ENCODE data around the gene PLA2G10.

PLA2G10 gene

DNA sequence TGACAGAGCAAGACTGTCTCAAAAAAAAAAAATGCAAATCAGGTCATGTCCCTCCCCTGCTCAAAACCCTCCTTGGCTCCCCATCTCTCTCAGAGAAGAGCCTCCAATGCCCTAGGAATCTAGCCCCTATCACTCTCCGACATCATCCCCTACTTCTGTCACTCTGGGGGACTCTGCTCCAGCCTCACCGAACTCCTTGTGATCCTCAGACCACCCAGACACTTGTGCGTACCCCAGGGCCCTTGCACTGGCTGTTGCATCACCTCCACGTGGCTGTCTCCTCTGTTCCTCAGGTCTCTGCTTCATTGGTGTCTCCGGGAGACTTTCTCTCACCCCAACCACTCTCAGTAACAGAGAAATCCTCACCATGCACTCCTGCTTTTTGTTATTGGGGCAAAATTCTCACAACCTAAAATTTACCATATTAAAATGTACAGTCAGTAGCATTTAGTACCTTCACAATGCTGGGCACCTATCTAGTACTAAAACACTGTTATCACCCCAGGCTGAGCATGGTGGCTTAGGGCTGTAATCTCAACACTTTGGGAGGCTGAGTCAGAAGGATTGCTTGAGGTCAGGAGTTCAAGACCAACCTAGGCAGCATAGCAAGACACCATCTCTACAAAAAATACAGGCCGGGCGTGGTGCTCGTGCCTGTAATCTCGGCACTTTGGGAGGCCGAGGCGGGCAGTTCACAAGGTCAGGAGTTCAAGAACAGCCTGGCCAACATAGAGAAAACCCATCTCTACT is 15.2 kb downstream of the PLA2G10 start:
- H3K4me3 ChIP-seq (replicated peaks; ENCODE audit: low read depth, low read length), result no peak overlapping the region
- DNase-seq (ENCODE audit: extremely low read depth, low read depth), result no peak
- TF ChIP-seq, protein P1, sequence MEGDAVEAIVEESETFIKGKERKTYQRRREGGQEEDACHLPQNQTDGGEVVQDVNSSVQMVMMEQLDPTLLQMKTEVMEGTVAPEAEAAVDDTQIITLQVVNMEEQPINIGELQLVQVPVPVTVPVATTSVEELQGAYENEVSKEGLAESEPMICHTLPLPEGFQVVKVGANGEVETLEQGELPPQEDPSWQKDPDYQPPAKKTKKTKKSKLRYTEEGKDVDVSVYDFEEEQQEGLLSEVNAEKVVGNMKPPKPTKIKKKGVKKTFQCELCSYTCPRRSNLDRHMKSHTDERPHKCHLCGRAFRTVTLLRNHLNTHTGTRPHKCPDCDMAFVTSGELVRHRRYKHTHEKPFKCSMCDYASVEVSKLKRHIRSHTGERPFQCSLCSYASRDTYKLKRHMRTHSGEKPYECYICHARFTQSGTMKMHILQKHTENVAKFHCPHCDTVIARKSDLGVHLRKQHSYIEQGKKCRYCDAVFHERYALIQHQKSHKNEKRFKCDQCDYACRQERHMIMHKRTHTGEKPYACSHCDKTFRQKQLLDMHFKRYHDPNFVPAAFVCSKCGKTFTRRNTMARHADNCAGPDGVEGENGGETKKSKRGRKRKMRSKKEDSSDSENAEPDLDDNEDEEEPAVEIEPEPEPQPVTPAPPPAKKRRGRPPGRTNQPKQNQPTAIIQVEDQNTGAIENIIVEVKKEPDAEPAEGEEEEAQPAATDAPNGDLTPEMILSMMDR (IDR thresholded peaks at IDR 0.05; ENCODE audit: low read depth, low read length, missing control alignments), result no peak

DNA sequence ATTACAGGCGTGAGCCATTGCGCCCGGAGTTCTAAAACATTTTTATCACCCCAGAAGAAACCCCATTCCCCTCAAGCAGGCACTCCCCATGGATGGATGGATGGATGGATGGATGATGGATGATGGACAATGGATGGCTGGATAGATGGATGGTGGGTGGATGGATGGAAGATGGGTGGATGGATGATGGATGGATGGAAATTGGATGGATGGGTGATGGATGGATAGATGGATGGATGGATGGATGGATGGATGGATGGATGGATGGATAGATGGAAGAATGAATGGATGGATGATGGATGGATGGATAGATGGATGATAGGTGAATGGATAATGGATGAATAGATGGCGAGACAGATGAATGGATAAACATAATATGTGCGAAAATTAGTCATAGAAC is 16.5 kb downstream of the PLA2G10 start:
- TF ChIP-seq, protein P1 (IDR thresholded peaks at IDR 0.05; ENCODE audit: low read depth, low read length, missing control alignments), result no peak
- no peak overlapping the region for H3K4me3 ChIP-seq (replicated peaks; ENCODE audit: low read depth, low read length)
- no peak for DNase-seq (ENCODE audit: extremely low read depth, low read depth)

DNA sequence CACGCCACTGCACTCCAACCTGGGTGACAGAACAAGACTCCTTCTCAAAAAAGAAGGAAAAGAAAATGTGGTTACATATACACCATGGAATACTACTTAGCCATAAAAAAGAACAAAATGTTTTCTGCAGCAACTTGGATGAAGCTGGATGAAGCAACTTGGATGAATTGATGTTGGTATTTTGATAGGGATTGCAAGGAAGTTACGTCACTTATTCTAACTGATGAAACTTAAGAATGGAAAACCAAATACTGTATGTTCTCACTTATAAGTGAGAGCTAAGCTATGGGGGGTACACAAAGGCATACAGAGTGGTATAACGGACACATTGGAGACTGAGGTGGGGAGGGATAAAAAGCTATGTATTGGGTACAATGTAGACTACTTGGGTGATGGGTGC is 17.5 kb downstream of the PLA2G10 start:
- DNase-seq (ENCODE audit: extremely low read depth, low read depth), result no peak
- TF ChIP-seq, protein P1 (IDR thresholded peaks at IDR 0.05; ENCODE audit: low read depth, low read length, missing control alignments), result no peak

DNA sequence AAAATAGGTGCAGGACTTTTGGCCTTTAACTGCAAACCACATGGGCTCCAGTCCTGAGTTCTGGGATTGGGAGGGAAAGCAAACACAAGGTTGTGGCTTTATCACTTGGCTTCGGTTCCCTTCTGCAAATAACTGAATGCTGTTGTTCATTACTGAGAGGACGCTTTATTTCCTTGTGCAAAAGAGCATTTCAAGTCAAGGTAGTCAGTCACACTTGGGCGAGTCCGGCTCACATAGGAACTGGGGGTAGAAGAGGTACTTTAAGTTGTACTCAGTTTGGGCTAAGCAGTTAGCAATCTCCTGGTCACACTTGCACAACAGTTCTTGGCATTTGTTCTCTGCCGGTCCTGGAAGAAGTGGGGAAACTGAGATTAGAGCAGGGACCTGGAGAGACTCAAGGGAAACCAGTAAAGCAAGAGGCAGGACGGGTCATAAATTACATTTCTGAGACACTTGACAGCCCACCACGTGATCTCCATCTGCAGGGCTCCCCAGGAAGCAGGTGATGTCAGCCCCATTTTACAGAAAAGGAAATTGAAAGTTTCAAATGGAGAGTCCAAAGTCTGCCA is 21.6 kb downstream of the PLA2G10 start:
- DNase-seq (ENCODE audit: extremely low read depth, low read depth), result no peak
- no peak overlapping the region for H3K4me3 ChIP-seq (replicated peaks; ENCODE audit: low read depth, low read length)
- TF ChIP-seq, protein P1 (IDR thresholded peaks at IDR 0.05; ENCODE audit: low read depth, low read length, missing control alignments), result no peak

More for the DNA sequence above, 17.5 kb downstream of the PLA2G10 start:
- no peak overlapping the region for H3K4me3 ChIP-seq (replicated peaks; ENCODE audit: low read depth, low read length)

DNA sequence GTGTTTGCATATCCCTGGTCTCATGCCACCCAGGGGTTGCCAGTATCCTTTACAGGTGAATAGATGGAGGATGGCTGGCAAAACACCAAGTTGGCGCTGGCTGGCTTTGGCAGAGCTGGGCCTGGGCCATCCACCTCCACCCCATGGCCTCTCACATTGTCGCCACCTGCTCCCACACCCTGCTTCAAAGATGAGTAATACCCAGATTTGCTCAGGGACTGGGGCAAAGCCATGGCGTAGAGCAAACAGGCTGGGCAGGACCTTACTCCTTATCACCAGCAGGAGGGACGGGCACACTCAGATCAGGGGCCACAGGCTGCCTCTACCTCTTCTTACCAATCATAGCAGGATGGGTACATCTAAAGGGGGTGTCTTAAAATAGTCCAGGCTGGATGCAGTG is 24.3 kb downstream of the PLA2G10 start:
- no peak for DNase-seq (ENCODE audit: extremely low read depth, low read depth)
- TF ChIP-seq, protein P1 (IDR thresholded peaks at IDR 0.05; ENCODE audit: low read depth, low read length, missing control alignments), result no peak

DNA sequence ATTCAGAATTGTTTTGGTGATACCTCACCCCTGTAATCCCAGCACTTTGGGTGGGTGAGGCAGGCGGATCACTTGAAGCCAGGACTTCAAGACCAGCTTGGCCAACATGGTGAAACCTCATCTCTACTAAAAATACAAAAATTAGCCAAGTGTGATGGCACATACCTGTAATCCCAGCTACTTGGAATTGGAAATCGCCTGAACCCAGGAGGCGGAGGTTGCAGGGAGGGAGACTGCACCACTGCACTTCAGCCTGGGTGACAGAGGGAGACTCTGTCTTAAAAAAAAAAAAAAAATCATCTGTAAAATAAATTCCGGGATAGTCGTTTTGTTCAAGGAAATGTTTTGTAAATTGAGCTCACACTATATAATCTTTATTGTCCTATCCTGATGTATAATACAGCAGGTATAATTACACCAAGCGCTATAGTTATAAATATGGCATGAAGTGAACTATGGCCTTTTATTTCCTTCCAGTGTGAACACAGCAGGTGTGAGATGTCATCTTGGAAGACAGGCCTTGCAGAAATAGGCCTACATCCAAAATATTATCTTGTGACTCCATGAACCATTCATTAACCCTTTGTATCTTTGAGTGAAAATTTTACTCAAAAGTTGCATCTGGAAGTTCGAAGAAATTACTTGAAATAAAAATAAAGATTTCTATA is 25.4 kb downstream of the PLA2G10 start:
- TF ChIP-seq, protein P1 (IDR thresholded peaks at IDR 0.05; ENCODE audit: low read depth, low read length, missing control alignments), result no peak
- H3K4me3 ChIP-seq (replicated peaks; ENCODE audit: low read depth, low read length), result no peak overlapping the region
- DNase-seq (ENCODE audit: extremely low read depth, low read depth), result no peak

More for the DNA sequence above, 24.3 kb downstream of the PLA2G10 start:
- H3K4me3 ChIP-seq (replicated peaks; ENCODE audit: low read depth, low read length), result no peak overlapping the region

All from HFF-Myc (cell line).